ENCODE data around the gene APCDD1L.

- TF ChIP-seq GATA2 (IDR thresholded peaks at IDR 0.05; ENCODE audit: low read depth, low read length) (no peak), GATA3 (IDR thresholded peaks at IDR 0.05; ENCODE audit: low read depth, low read length) (no peak)
Observed at GRCh38 chr20:58472273-58473018, 42.8 kb downstream of the APCDD1L start.
